ENCODE results near the gene ETFB. TPM values are rescaled to one million over a fixed set of nuclear protein-coding genes. Genes with fewer than 3 reads are reported as not detected.

Gene ETFB
- total and polyA plus RNA-seq, 10 of the 15 experiments (the other 5 are each of a cell fraction or from before 2014, with no cell fraction given): 15.1 to 166 (median 87.8) TPM

DNA sequence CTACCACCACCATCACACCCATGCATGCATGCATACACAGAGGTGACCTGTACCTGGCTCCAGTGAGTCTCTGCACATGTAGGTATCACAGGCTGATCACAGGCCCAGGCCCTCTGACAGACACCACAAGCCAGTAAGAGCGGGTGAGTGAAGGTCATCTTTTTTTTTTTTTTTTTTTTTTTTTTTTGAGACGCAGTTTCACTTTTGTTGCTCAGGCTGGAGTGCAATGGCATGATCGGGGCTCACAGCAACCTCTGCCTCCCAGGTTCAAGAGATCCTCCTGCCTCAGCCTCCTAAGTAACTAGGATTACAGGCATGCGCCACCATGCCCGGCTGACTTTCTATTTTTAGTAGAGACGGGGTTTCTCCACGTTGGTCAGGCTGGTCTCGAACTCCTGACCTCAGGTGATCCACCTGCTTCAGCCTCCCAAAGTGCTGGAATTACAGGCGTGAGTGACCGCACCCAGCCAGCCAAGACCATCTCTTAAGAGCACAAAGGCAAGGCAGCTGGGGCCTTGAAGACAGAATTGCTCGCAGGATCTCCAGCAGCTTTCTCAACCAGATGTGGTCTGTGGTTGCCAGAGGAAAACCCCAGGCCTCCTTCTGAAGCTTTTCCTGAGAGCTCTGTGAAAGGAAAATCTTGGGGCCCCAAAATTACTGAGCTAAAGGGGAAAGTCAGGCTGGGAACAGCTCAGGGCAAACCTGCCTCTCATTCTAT, 9.5 kb upstream of the ETFB start (continued):
- TF ChIP-seq, protein P1, sequence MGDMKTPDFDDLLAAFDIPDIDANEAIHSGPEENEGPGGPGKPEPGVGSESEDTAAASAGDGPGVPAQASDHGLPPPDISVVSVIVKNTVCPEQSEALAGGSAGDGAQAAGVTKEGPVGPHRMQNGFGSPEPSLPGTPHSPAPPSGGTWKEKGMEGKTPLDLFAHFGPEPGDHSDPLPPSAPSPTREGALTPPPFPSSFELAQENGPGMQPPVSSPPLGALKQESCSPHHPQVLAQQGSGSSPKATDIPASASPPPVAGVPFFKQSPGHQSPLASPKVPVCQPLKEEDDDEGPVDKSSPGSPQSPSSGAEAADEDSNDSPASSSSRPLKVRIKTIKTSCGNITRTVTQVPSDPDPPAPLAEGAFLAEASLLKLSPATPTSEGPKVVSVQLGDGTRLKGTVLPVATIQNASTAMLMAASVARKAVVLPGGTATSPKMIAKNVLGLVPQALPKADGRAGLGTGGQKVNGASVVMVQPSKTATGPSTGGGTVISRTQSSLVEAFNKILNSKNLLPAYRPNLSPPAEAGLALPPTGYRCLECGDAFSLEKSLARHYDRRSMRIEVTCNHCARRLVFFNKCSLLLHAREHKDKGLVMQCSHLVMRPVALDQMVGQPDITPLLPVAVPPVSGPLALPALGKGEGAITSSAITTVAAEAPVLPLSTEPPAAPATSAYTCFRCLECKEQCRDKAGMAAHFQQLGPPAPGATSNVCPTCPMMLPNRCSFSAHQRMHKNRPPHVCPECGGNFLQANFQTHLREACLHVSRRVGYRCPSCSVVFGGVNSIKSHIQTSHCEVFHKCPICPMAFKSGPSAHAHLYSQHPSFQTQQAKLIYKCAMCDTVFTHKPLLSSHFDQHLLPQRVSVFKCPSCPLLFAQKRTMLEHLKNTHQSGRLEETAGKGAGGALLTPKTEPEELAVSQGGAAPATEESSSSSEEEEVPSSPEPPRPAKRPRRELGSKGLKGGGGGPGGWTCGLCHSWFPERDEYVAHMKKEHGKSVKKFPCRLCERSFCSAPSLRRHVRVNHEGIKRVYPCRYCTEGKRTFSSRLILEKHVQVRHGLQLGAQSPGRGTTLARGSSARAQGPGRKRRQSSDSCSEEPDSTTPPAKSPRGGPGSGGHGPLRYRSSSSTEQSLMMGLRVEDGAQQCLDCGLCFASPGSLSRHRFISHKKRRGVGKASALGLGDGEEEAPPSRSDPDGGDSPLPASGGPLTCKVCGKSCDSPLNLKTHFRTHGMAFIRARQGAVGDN (IDR thresholded peaks at IDR 0.05): no peak
- TF ChIP-seq GABPA (IDR thresholded peaks at IDR 0.05; ENCODE audit: low read depth): no peak
- no peak for TF ChIP-seq SMAD1 (IDR thresholded peaks at IDR 0.05; ENCODE audit: low read depth, partially characterized antibody)
- TF ChIP-seq JUNB (IDR thresholded peaks at IDR 0.05): no peak
- peak; percentile 27; the same call in 1 of the 2 replicates for TF ChIP-seq CREM (IDR thresholded peaks at IDR 0.05; ENCODE audit: low read depth)
- TF ChIP-seq ATF7 (IDR thresholded peaks at IDR 0.05; ENCODE audit: low read depth): peak; percentile 10; the same call in 1 of the 2 replicates
- TF ChIP-seq HCFC1 (IDR thresholded peaks at IDR 0.05; ENCODE audit: low read length): no peak
- no peak for TF ChIP-seq EGR1 (IDR thresholded peaks at IDR 0.05; ENCODE audit: borderline replicate concordance in 1 of 2, low read depth in 2 of 2, low read length in 2 of 2)
- TF ChIP-seq, protein P2, sequence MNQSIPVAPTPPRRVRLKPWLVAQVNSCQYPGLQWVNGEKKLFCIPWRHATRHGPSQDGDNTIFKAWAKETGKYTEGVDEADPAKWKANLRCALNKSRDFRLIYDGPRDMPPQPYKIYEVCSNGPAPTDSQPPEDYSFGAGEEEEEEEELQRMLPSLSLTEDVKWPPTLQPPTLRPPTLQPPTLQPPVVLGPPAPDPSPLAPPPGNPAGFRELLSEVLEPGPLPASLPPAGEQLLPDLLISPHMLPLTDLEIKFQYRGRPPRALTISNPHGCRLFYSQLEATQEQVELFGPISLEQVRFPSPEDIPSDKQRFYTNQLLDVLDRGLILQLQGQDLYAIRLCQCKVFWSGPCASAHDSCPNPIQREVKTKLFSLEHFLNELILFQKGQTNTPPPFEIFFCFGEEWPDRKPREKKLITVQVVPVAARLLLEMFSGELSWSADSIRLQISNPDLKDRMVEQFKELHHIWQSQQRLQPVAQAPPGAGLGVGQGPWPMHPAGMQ (IDR thresholded peaks at IDR 0.05; ENCODE audit: borderline replicate concordance): no peak
- TF ChIP-seq, protein P3, sequence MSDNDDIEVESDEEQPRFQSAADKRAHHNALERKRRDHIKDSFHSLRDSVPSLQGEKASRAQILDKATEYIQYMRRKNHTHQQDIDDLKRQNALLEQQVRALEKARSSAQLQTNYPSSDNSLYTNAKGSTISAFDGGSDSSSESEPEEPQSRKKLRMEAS (IDR thresholded peaks at IDR 0.05; ENCODE audit: low read depth, low read length): no peak
- no peak for TF ChIP-seq ZNF207 (IDR thresholded peaks at IDR 0.05; ENCODE audit: borderline replicate concordance)
- TF ChIP-seq, protein P4, sequence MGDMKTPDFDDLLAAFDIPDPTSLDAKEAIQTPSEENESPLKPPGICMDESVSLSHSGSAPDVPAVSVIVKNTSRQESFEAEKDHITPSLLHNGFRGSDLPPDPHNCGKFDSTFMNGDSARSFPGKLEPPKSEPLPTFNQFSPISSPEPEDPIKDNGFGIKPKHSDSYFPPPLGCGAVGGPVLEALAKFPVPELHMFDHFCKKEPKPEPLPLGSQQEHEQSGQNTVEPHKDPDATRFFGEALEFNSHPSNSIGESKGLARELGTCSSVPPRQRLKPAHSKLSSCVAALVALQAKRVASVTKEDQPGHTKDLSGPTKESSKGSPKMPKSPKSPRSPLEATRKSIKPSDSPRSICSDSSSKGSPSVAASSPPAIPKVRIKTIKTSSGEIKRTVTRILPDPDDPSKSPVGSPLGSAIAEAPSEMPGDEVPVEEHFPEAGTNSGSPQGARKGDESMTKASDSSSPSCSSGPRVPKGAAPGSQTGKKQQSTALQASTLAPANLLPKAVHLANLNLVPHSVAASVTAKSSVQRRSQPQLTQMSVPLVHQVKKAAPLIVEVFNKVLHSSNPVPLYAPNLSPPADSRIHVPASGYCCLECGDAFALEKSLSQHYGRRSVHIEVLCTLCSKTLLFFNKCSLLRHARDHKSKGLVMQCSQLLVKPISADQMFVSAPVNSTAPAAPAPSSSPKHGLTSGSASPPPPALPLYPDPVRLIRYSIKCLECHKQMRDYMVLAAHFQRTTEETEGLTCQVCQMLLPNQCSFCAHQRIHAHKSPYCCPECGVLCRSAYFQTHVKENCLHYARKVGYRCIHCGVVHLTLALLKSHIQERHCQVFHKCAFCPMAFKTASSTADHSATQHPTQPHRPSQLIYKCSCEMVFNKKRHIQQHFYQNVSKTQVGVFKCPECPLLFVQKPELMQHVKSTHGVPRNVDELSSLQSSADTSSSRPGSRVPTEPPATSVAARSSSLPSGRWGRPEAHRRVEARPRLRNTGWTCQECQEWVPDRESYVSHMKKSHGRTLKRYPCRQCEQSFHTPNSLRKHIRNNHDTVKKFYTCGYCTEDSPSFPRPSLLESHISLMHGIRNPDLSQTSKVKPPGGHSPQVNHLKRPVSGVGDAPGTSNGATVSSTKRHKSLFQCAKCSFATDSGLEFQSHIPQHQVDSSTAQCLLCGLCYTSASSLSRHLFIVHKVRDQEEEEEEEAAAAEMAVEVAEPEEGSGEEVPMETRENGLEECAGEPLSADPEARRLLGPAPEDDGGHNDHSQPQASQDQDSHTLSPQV (IDR thresholded peaks at IDR 0.05): no peak
- TF ChIP-seq SMAD5 (IDR thresholded peaks at IDR 0.05; ENCODE audit: low read depth): no peak
- TF ChIP-seq BHLHE40 (IDR thresholded peaks at IDR 0.05; ENCODE audit: borderline replicate concordance in 1 of 2, low read depth in 2 of 2, low read length in 1 of 2): peak; percentile 39 to 83; a peak in 3 of 4 replicates
- no peak for TF ChIP-seq HDAC6 (IDR thresholded peaks at IDR 0.05; ENCODE audit: unreplicated experiment)
- TF ChIP-seq CHD2 (IDR thresholded peaks at IDR 0.05; ENCODE audit: borderline replicate concordance, low read depth, low read length): no peak
- no peak for TF ChIP-seq PAX8 (IDR thresholded peaks at IDR 0.05)
- no peak for TF ChIP-seq RFX5 (IDR thresholded peaks at IDR 0.05; ENCODE audit: low read depth, low read length)
- TF ChIP-seq, protein P5, sequence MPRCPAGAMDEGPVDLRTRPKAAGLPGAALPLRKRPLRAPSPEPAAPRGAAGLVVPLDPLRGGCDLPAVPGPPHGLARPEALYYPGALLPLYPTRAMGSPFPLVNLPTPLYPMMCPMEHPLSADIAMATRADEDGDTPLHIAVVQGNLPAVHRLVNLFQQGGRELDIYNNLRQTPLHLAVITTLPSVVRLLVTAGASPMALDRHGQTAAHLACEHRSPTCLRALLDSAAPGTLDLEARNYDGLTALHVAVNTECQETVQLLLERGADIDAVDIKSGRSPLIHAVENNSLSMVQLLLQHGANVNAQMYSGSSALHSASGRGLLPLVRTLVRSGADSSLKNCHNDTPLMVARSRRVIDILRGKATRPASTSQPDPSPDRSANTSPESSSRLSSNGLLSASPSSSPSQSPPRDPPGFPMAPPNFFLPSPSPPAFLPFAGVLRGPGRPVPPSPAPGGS (IDR thresholded peaks at IDR 0.05; ENCODE audit: borderline replicate concordance, insufficient read depth, low read depth, low read length, poor library complexity, severe bottlenecking): no peak
